Right lobe of liver (tissue), 4 donors: ENCODE results near the gene BRD4.

Experiments
- POLR2A ChIP-seq: fragments of 450-650 bp; IDR thresholded peaks from one replicate; pipeline ENCODE4 v1.6.1; 2017; ENCODE audit warnings: antibody characterized with exemption, mild to moderate bottlenecking
- TF ChIP-seq, protein P1 (sequence below), 4 donors: fragments of 200-600 bp in 3 of 4; fragments of 450-650 bp in 1 of 4; IDR thresholded peaks; one replicate each; pipeline versions ENCODE4 v1.5.1 to v1.8.0; 2016 to 2022; ENCODE audit warnings: antibody characterized with exemption in 4 of 4, mild to moderate bottlenecking in 2 of 4
- donor health status: DM: no; HTN: no; CAD: no.
- donor health status: DM: no; HTN: no; CAD: no.
- donor health status: DM: no; HTN: yes; CAD: no.

- no peak for TF ChIP-seq POLR2A
- TF ChIP-seq, protein P1, sequence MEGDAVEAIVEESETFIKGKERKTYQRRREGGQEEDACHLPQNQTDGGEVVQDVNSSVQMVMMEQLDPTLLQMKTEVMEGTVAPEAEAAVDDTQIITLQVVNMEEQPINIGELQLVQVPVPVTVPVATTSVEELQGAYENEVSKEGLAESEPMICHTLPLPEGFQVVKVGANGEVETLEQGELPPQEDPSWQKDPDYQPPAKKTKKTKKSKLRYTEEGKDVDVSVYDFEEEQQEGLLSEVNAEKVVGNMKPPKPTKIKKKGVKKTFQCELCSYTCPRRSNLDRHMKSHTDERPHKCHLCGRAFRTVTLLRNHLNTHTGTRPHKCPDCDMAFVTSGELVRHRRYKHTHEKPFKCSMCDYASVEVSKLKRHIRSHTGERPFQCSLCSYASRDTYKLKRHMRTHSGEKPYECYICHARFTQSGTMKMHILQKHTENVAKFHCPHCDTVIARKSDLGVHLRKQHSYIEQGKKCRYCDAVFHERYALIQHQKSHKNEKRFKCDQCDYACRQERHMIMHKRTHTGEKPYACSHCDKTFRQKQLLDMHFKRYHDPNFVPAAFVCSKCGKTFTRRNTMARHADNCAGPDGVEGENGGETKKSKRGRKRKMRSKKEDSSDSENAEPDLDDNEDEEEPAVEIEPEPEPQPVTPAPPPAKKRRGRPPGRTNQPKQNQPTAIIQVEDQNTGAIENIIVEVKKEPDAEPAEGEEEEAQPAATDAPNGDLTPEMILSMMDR (IDR thresholded peaks at IDR 0.05): no peak
These were observed 77.8 kb downstream of the BRD4 start for GRCh38 chr19:15254547-15254946.
